Activated T-cell treated with anti-CD3 and anti-CD28 coated beads for 1 hour (primary cell): ENCODE data around the gene SMCR8.
"Not testable (repeated sequence)": the region's sequence is repeated elsewhere in the genome, so short reads cannot be mapped to it uniquely, and the experiment has no call there.

ENCODE experiments used
- DNase-seq: peaks from one replicate; pipeline ENCODE4 v3.0.0-alpha.2; 2020; ENCODE audit warnings: low read depth

The SMCR8 gene, protein sequence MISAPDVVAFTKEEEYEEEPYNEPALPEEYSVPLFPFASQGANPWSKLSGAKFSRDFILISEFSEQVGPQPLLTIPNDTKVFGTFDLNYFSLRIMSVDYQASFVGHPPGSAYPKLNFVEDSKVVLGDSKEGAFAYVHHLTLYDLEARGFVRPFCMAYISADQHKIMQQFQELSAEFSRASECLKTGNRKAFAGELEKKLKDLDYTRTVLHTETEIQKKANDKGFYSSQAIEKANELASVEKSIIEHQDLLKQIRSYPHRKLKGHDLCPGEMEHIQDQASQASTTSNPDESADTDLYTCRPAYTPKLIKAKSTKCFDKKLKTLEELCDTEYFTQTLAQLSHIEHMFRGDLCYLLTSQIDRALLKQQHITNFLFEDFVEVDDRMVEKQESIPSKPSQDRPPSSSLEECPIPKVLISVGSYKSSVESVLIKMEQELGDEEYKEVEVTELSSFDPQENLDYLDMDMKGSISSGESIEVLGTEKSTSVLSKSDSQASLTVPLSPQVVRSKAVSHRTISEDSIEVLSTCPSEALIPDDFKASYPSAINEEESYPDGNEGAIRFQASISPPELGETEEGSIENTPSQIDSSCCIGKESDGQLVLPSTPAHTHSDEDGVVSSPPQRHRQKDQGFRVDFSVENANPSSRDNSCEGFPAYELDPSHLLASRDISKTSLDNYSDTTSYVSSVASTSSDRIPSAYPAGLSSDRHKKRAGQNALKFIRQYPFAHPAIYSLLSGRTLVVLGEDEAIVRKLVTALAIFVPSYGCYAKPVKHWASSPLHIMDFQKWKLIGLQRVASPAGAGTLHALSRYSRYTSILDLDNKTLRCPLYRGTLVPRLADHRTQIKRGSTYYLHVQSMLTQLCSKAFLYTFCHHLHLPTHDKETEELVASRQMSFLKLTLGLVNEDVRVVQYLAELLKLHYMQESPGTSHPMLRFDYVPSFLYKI

GRCh38 chr17:18314731-18315561 lies at the start of gene SMCR8, which contains the start of gene TOP3A:
TSS of gene SMCR8 (plus strand) at chr17:18315293. CDS start at chr17:18315790, 497 bp downstream.
TSS of gene TOP3A (minus strand) at chr17:18314994. CDS start at chr17:18314778, 216 bp downstream.
- peak; percentile 95 for DNase-seq

GRCh38 chr17:18267366-18267765 lies 47.7 kb upstream of the SMCR8 start:
- DNase-seq, result no peak

- DNase-seq, result no peak
These were observed 47.0 kb upstream of the SMCR8 start for GRCh38 chr17:18267927-18268711.

- DNase-seq, result no peak
These were observed 44.8 kb upstream of the SMCR8 start for GRCh38 chr17:18270046-18270931.

DNA sequence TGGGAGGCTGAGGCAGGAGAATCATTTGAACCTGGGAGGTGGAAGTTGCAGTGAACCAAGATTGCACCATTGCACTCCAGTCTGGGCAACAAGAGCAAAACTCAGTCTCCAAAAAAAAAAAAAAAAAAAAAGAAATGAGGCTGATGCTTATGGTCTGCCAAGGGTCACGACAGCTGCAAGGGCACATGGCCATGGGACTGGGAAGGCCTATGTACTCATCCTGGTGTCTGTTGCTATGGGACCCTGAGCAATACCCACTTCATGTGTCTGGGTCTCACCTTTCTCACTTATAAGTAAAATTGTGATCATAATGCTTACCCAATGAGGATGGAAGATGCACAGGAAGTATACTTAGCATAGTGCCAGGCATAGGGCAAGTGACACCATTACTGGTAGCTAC lies 38.0 kb upstream of the SMCR8 start:
- DNase-seq, result no peak

GRCh38 chr17:18278867-18279266 lies 36.2 kb upstream of the SMCR8 start:
- DNase-seq, result no peak

- no peak for DNase-seq
These were observed 34.8 kb upstream of the SMCR8 start for GRCh38 chr17:18280249-18280648.

- DNase-seq, result no peak
These were observed 34.2 kb upstream of the SMCR8 start for GRCh38 chr17:18280766-18281371.

GRCh38 chr17:18281788-18282187 lies 33.3 kb upstream of the SMCR8 start:
- DNase-seq, result no peak

DNA sequence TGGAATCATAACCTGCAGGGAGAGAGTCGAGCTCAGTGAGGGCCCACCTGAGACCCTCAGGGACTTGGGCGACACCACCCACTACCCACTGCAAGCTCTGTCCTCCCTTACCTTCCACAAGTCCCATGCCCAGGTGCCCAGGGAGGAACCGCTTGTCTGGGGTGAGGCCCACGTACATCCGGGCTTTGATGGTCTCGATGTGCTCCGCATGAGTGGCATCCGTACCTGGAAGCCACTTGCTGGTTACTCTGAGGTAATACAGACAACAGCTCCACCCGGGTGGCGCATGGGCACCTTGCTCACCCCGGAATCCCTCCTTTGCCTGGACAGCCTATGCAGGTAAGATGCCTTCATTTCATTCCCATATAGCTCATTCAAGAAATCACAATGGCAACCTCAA lies 29.8 kb upstream of the SMCR8 start:
- DNase-seq, result no peak

- DNase-seq, result no peak
These were observed 23.2 kb upstream of the SMCR8 start for GRCh38 chr17:18291718-18292540.

DNA sequence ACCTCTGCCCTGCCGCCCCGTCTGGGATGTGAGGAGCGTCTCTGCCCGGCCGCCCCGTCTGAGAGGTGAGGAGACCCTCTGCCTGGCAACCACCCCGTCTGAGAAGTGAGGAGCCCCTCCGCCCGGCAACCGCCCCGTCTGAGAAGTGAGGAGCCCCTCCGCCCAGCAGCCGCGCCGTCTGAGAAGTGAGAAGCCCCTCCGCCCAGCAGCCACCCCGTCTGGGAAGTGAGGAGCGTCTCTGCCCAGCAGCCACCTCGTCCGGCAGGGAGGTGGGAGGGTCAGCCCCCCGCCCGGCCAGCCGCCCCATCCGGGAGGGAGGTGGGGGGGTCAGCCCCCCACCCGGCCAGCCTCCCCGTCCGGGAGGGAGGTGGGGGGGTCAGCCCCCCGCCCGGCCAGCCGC lies 17.0 kb upstream of the SMCR8 start:
- DNase-seq, result not testable (repeated sequence)

DNA sequence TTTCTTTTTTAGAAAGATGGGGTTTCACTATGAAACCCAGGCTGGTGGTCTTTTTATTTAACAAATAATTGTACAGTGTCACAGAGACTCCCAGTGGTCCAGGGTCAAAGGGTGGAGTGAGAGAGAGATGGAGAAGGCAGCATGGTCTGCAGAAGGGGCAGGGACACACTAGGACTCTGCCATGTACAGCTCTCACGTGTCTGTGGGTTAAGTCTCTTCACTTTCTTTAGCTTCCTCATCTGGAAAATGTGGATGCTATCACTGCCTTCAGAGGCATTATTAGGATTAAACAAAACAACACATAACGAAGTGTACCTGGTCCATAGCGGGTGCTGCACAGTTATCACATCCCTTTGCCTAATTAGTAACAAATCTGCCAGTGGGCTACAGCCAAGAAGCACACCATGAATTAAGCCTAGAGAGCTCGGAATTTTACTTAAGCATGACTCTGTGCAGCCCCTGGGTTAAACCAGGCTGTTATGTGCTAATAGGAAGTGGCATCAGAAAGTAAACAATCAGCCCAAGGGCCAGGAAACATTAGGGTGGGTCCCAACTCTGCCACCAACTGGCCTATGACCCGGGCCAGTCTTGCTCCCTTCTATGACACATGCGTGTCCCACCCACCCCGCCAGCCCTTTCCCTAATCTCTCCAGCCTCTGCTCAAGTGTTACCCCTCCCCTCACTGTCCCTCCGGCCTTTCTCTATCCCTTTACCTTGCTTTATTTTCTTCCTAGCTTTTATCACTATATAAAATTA lies 14.2 kb upstream of the SMCR8 start:
- no peak for DNase-seq

- DNase-seq, result not testable (repeated sequence)
These were observed 11.9 kb upstream of the SMCR8 start for GRCh38 chr17:18303206-18303605.

- DNase-seq, result no peak
These were observed 5.9 kb upstream of the SMCR8 start for GRCh38 chr17:18309202-18309601.

DNA sequence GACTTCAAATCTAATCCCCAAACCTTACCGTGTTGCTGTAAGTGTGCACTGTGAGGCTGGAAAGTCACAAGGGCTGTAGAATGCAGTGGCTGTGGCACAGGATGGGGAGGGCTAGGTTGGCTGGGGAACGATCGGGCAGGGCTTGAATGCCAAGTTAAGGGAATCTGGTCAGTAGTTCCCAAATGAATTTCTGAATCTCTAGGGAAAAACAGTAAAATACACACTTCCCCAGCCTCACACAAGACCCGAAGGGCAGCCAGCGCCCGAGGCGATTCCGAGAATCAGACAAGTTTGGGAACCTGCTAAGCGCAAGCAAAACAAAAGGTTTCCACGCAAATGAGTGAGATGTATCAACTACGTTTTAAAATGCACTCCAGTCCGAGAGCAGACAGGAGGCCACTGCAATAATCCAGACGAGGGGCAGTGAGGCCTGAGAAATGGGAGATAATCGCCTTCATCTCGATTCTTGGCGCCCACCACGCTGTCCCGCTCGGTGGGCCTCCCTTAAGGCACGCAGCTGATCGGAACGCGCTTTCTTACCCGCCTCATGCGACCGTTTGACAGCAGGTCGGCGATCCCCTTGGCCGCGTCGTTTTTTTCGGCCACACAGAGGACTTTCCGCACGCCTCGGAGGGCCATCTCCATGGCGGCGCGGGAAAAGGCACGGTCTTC lies 898 bp upstream of the SMCR8 start:
- no peak for DNase-seq

DNA sequence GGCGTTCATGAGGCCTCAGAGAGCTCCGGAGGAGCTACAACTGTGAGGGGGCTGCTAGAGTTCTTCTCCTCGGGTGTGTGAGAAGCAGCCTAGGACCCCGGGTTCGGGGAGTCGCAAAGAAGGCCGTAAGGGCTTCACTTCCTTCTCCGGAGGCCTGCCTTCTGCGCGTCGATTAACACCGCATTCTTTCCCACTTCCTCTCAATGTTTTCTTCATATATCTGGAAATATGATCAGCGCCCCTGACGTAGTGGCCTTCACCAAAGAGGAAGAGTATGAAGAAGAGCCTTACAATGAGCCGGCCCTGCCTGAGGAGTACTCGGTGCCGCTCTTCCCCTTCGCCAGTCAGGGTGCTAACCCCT lies 449 bp downstream of the SMCR8 start:
- peak; percentile 19 for DNase-seq

- DNase-seq, result no peak
These were observed 868 bp downstream of the SMCR8 start for GRCh38 chr17:18315961-18316360.
